ENCODE data around the gene GIGYF2.
A peak's percentile ranks its signal among the peaks of the same experiment; 100 is the strongest.
"Not testable (repeated sequence)": the region's sequence is repeated elsewhere in the genome, so short reads cannot be mapped to it uniquely, and the experiment has no call there.

Gene GIGYF2

DNA sequence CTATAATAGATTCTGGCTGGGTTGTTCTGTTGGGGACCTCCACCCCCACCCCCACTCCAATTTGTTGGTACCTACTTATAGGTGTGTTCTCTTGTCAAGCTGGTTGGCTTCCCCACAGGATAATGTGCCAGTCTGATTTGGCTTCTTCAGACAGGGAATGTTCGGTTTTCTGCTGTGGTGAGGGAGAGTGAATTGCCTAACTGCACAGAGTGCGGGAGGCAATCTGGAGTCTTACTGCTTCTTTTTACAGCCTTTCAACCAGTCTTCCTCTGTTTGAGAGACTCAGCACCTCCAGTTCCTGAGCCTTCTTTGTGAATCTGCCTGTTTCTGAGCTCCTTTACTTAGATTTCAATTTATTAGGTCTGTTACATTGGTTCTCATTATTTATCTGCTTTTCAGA lies 145.6 kb downstream of the GIGYF2 start:
- TF ChIP-seq ZFX (IDR thresholded peaks at IDR 0.05; ENCODE audit: borderline replicate concordance): no peak
- TF ChIP-seq CTCF (IDR thresholded peaks at IDR 0.05): no peak
- no peak overlapping the region for H3K27ac ChIP-seq

DNA sequence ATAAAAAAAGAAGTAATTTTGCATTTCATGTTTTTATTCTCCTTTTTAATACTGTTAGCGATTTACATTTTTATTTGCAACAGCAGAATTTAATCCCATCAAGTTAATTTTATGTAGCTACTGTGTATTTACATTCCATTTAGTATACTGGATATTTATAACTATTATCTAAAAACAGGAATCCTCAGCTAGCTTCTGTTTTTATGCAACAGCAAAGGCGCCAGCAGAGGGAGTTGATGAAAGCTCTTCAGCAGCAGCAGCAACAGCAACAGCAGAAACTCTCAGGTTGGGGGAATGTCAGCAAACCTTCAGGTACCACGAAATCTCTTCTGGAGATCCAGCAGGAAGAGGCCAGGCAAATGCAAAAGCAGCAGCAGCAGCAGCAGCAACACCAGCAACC lies 146.7 kb downstream of the GIGYF2 start:
- no peak overlapping the region for H3K27ac ChIP-seq
- no peak for TF ChIP-seq ZFX (IDR thresholded peaks at IDR 0.05; ENCODE audit: borderline replicate concordance)
- TF ChIP-seq CTCF (IDR thresholded peaks at IDR 0.05): peak; percentile 19

GRCh38 chr2:232846055-232846454 lies 148.9 kb downstream of the GIGYF2 start:
- 0 out of 2 replicates have a peak overlapping the region, but pooled peaks have one; percentile 1 for H3K27ac ChIP-seq
- TF ChIP-seq CTCF (IDR thresholded peaks at IDR 0.05) (no peak), ZFX (IDR thresholded peaks at IDR 0.05; ENCODE audit: borderline replicate concordance) (no peak)

- TF ChIP-seq CTCF (IDR thresholded peaks at IDR 0.05): no peak
- TF ChIP-seq ZFX (IDR thresholded peaks at IDR 0.05; ENCODE audit: borderline replicate concordance): no peak
- H3K27ac ChIP-seq: no peak overlapping the region
These were observed 152.9 kb downstream of the GIGYF2 start for GRCh38 chr2:232850039-232850438.

GRCh38 chr2:232852081-232852480 lies 154.9 kb downstream of the GIGYF2 start:
- not testable (repeated sequence) for H3K27ac ChIP-seq

- TF ChIP-seq ZFX (IDR thresholded peaks at IDR 0.05; ENCODE audit: borderline replicate concordance) (no peak), CTCF (IDR thresholded peaks at IDR 0.05) (no peak)
- H3K27ac ChIP-seq: no peak overlapping the region
These were observed 155.5 kb downstream of the GIGYF2 start for GRCh38 chr2:232852676-232853075.

GRCh38 chr2:232854082-232854481 lies 157.0 kb downstream of the GIGYF2 start:
- no peak overlapping the region for H3K27ac ChIP-seq
- TF ChIP-seq ZFX (IDR thresholded peaks at IDR 0.05; ENCODE audit: borderline replicate concordance): no peak
- TF ChIP-seq CTCF (IDR thresholded peaks at IDR 0.05): no peak

GRCh38 chr2:232857158-232857563 lies 160.0 kb downstream of the GIGYF2 start:
- H3K27ac ChIP-seq: peak overlapping the region; percentile 65
- no peak for TF ChIP-seq CTCF (IDR thresholded peaks at IDR 0.05)
- no peak for TF ChIP-seq ZFX (IDR thresholded peaks at IDR 0.05; ENCODE audit: borderline replicate concordance)
